Activated CD8-positive, alpha-beta memory T cell treated with anti-CD3 and anti-CD28 coated beads for 24 hours (primary cell): ENCODE data around the gene NTM.

Source experiments
- DNase-seq: peaks from one replicate; pipeline ENCODE4 v3.0.0-alpha.2; 2020

Gene NTM

DNA sequence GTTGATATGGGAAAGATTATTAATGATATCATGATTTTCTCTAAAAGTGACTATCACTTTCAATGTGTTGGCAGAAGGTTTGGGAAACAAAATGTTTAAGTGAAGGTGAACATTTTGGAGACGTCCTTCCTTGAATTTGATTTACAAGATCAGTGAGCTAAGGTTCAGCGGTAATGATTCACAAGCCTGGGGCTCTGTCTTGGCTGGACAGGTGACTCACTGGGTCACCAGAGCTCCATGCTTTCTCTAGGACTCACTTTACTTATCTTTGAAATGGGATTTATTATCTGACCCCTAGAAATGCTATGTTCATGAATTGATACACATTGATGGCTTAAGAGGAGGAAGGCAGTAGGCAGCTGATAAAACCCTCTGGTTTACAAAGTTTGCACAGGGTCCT is 437.5 kb downstream of the NTM start:
- DNase-seq = no peak

DNA sequence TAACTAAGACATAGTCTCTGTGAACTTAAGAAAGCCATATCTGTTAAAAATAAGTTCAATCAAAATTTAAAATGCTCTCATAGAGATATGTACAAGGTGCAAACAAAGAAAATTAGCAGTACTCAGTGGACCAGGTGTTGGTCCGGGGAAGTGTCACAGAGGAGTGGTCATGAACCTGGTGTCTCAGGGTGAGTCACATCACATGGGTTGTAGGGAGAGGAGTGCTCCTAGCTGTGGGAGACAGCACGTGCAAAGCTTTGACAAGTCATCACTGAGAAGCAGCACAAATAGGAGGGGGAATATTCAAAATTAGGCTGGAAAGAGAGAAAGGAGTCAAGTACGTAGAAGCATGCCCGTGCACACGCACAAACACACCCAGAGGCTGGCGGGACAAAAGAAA is 438.1 kb downstream of the NTM start:
- DNase-seq = no peak

DNA sequence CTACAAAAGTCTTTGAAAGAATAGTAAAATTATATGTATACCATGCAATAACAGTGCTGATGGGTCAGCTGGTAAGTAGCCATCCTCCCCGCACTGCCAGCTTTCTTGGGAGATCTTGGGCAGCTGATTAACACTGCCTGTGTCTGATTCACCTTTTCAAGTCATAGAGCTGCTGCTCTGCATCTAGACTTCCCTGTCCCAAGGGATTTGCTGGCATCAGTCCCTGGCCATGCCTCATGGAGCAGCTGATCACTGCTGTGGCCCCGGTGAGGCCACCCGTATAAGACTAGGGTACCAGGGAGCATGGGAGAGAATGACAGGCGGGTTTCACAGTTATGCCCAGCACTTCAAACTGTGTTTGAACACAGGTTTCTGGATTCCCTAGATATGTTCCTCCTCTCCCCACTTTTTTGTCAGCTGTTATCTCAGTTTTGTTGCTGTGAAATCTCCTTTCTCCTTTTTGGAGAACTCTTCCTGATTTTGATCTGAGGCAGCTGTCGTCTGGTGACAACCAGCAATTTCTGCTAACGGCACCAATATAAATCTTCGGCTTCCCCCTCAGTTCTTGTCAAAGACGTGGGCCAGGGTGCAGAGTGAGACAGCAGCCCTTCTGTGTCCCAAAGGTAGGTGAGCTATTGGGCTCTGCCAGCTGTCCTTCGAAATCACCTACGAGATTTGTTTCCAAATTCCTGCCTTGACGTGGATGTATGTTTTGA is 438.9 kb downstream of the NTM start:
- DNase-seq = no peak

GRCh38 chr11:131810541-131810940 is 440.1 kb downstream of the NTM start:
- DNase-seq = no peak

DNA sequence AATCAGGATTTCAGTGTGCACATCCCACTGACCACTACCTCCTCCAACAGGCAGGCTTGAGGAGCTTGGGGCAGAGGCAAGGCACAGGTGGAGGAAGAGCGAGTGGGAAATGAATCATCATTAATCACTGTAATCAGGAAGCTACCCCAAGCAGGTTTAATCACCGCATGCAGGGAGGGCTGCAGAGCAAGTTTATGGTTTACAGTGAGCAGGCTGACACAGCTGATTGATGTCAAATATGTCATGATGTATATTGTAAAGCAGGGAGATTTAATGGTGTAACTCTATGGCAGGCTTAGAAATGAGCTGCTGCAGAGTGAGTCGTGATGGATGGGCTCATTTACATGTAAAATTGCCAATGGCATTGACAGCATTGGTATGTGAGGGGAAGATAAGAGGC is 441.0 kb downstream of the NTM start:
- DNase-seq = no peak

- DNase-seq = no peak
Observed at GRCh38 chr11:131814108-131814507, 443.7 kb downstream of the NTM start.

DNA sequence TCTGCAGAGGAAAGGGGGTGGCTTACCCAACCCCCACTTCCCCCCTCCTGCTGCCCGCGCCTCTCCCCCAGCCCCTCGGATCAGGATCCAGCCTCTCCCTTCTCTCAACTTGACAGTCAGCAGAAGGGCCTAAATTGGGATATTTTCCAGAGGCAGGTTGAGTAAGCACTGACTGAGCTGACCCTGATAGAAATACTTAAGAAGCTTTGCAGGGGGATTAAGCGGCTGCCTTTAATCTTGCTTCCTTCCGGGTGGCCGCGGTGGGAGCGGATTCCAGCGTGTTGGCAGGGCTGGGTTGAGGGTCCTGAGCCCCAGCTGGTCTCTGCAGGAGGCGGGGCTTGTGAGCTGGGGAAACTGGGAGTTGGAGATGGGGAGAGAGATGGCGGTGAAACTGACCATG is 445.2 kb downstream of the NTM start:
- DNase-seq = no peak

DNA sequence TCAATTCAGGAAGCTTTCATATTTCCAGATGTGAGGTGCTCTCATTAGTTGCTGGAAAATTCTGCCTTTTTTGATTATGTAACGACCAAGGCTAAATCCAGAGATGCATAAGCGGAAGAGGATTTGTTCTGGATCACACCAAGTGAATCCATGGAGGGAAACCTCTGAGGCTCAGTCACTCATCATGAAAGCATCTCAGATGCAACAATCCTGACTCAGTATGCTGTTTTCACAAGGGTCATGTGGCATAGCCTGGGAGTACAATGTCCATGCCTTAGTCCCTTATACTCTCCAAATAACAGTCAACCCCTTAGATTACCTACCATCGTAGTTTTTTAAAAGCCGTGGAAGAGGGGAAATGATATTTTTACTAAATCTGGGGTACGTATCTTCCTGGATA is 445.6 kb downstream of the NTM start:
- no peak for DNase-seq

- no peak for DNase-seq
Observed at GRCh38 chr11:131817687-131818188, 447.3 kb downstream of the NTM start.

GRCh38 chr11:131819865-131820264 is 449.4 kb downstream of the NTM start:
- DNase-seq = no peak

DNA sequence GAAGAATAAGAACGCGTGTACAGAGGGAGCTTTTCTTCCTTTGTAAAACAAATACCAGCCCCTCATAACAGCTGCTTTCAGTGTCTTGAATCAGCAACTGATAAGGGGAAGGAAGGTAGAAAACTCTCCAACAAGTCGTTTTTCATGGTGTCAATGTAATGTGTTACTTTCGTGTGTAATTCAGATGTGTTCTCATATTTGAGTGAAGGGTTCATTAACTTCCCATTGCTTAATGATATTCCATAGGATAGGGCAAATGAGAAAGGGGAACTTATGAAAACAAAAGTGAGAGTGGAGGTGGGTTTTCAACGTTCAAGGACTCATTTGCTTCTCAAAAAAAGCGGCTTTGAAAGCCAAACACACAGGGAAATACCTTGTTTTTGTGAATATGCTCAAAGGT is 452.1 kb downstream of the NTM start:
- no peak for DNase-seq

DNA sequence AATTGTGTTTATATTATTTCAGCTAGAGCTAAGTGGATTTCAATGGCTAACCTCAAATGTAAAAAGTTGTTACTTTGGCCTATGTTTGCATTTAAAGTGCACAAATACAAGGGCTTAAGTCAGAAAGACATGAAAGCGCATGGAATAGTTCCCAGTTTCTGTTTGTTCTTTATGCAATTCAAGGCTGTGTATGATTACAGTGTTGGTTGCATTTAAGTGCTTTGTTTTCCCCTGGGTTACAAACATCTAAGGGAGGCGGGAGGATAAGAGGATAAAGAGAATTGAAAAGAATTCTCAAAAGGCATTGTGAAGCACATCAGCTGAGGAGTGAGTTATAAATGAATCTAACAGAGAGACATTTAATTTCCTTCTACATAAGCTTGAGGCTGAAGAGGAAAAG is 453.4 kb downstream of the NTM start:
- DNase-seq = no peak

DNA sequence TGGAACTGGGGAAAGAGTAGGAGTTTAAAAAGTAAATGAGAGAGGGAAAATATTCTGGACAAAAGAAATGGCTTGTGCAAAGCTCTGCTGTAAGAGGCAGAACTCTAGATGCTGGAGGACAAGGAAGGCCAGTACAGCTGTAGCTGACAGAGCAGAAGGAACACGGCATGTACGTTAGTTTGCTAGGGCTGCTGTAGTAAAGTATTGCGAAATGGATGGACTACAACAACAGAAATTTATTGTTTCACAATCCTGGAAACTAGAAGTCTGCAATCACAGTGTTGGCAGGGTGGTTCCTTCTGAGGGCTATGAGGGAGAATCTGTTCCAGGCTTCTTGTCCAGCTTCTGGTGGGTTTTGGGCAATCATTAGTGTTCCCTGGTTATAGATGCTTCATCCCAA is 454.4 kb downstream of the NTM start:
- DNase-seq = no peak

DNA sequence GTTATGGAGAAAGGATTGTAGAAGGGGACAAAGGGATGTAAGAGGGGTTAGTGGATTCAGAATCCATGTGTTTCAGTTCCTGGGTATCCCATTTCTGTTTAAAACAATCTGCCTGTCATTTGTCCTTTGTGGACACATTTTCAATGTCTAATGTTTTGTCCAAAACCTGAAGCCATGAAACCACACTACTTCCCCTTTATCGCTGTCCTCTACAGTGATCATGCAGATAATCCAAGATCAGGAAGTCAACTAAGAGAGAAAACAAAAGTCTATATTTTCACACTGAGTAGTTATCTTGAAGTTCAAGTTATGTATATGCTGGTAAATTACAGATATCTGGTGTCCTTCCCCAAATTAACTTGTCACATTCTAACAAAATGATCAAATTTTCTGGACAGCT is 457.0 kb downstream of the NTM start:
- DNase-seq = no peak

GRCh38 chr11:131829725-131830124 is 459.3 kb downstream of the NTM start:
- DNase-seq = no peak

DNA sequence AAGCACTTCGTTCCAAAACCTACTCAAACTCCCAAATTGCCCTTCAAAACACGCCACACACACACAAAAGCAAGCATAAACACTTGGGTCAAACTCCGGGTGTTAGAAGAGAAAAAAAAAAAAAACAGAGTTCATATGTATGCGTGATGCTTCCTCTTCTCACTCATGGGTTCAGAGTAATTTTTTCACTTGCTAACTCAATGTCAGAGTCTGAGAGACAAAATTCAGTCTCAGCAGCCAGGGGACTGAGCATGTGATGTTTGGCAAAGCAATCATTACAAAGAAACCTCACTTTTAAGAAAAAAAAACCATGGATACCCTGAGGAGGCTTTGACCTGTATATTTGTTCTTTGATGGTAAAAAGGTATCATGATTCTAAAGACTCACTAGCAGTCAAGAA is 461.7 kb downstream of the NTM start:
- no peak for DNase-seq

DNA sequence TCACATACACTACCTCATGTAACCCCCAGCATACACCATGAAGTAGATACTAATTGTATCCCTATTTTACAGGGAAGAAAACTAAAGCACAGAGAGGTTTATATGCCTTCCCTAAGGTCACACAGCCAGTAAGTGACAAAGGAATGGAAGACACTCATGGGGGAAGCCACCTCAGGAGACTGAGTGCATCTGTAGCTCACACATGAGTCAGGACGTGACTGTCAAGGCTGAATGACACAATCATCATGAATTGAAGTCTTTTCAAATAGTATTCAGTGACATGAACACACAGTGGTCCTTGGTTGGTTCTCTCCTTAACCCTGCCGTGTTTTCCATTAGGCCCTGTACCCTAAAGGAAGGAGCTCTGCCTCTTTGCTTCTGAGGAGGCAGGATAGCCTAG is 463.0 kb downstream of the NTM start:
- DNase-seq = no peak

DNA sequence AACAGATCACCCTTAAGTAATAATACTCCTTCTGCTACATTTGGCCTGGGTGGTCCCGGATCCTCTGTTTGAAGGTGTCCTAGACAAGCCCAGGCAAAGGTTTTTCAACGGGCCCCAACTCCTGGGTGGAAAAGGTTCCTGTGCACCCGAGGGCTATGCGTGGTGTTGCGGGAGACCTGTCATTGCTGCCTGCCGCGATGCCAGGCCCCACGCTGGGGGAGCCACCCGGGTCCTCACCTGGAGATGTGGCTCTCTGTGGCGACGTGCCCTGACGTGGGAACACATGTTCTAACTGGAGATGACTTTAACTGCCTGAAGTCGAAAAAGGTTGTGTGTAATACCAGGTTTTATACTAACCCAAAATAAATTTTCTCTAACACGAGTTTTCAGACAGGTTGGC is 467.1 kb downstream of the NTM start:
- DNase-seq = no peak

GRCh38 chr11:131838016-131838415 is 467.6 kb downstream of the NTM start:
- no peak for DNase-seq

GRCh38 chr11:131839326-131839725 is 468.9 kb downstream of the NTM start:
- no peak for DNase-seq

GRCh38 chr11:131840545-131840944 is 470.1 kb downstream of the NTM start:
- DNase-seq = no peak

- DNase-seq = no peak
Observed at GRCh38 chr11:131841028-131841427, 470.6 kb downstream of the NTM start.

GRCh38 chr11:131841925-131842635 is 471.7 kb downstream of the NTM start:
- DNase-seq = no peak

DNA sequence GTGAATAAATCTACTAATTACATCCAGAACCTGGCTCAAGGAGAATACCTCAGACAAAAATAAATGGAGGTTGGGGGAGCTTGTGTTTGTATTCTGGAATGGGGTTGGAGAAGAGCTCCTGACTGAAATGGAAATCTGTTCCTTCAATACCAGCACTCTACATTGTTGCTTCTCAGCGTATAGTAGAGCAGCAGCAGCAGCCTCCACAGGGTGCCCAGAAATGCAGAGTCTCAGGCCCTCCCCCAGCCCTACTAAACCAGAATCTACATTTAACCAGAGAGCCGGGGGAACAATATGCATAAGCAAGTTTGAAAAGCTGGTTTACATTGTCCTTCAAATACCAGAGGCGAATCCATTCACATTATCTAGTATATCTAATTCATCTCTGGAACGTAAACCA is 474.8 kb downstream of the NTM start:
- no peak for DNase-seq

DNA sequence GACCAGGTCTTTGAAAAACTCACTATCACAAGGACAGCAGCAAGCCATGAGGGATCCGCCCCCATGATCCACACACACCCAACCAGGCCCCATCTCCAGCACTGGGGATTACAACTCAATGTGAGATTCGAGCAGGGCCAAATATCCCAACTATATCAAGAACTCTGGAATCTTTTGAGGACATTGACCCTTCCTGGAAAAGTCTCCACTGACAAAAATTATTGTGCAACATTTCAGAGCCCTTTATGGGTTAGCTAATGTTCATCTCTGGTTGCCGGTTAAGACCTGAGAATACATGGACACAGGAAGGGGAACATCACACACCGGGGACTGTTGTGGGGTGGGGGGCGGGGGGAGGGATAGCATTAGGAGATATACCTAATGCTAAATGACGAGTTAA is 479.1 kb downstream of the NTM start:
- no peak for DNase-seq
